Activated CD4-positive, CD25-positive, alpha-beta regulatory T cell treated with anti-CD3 and anti-CD28 coated beads, Interleukin-2, amount 50 U/mL, for 72 hours (primary cell): ENCODE data around the gene CDH13.

Source experiments
- DNase-seq: peaks from one replicate; pipeline ENCODE4 v3.0.0; 2021

Gene CDH13

GRCh38 chr16:82855471-82855870, 228.7 kb downstream of the CDH13 start:
- no peak for DNase-seq

GRCh38 chr16:82857693-82858365, 231.1 kb downstream of the CDH13 start:
- DNase-seq, result no peak

- DNase-seq, result no peak
Measured at GRCh38 chr16:82859662-82860061, 232.9 kb downstream of the CDH13 start.

GRCh38 chr16:82860071-82860470, 233.3 kb downstream of the CDH13 start:
- no peak for DNase-seq

GRCh38 chr16:82862057-82862456, 235.3 kb downstream of the CDH13 start:
- DNase-seq, result no peak

GRCh38 chr16:82864332-82865040, 237.7 kb downstream of the CDH13 start:
- DNase-seq, result no peak

GRCh38 chr16:82865412-82865811, 238.6 kb downstream of the CDH13 start:
- DNase-seq, result no peak

- DNase-seq, result no peak
Measured at GRCh38 chr16:82867485-82867884, 240.7 kb downstream of the CDH13 start.

GRCh38 chr16:82874271-82874670, 247.5 kb downstream of the CDH13 start:
- no peak for DNase-seq

- DNase-seq, result no peak
Measured at GRCh38 chr16:82874672-82875071, 247.9 kb downstream of the CDH13 start.

- DNase-seq, result no peak
Measured at GRCh38 chr16:82876951-82877350, 250.2 kb downstream of the CDH13 start.

GRCh38 chr16:82878466-82878865, 251.7 kb downstream of the CDH13 start:
- DNase-seq, result no peak

GRCh38 chr16:82880346-82880745, 253.6 kb downstream of the CDH13 start:
- DNase-seq, result no peak

GRCh38 chr16:82881516-82881915, 254.7 kb downstream of the CDH13 start:
- no peak for DNase-seq

GRCh38 chr16:82882226-82882625, 255.5 kb downstream of the CDH13 start:
- DNase-seq, result no peak

- no peak for DNase-seq
Measured at GRCh38 chr16:82882982-82883835, 256.4 kb downstream of the CDH13 start.

- DNase-seq, result no peak
Measured at GRCh38 chr16:82884320-82884898, 257.6 kb downstream of the CDH13 start.

- no peak for DNase-seq
Measured at GRCh38 chr16:82886146-82886545, 259.4 kb downstream of the CDH13 start.

- no peak for DNase-seq
Measured at GRCh38 chr16:82888591-82889001, 261.8 kb downstream of the CDH13 start.

GRCh38 chr16:82891424-82891823, 264.7 kb downstream of the CDH13 start:
- no peak for DNase-seq

- no peak for DNase-seq
Measured at GRCh38 chr16:82891918-82892317, 265.1 kb downstream of the CDH13 start.

- DNase-seq, result no peak
Measured at GRCh38 chr16:82892324-82892723, 265.6 kb downstream of the CDH13 start.

GRCh38 chr16:82895843-82896242, 269.1 kb downstream of the CDH13 start:
- no peak for DNase-seq
